Aorta (tissue), 5 donors: ENCODE data around the gene METTL8. TPM values are rescaled to one million over a fixed set of nuclear protein-coding genes. Genes with fewer than 3 reads are reported as not detected.

ENCODE experiments used
- ATAC-seq: fragments of 200-7000 bp; cut with Tn5 transposase; one replicate; pipeline ENCODE4 v1.9.1; 2022; ENCODE audit warnings: moderate library complexity; ENCODE audit not compliant: low FRiP score
- DNase-seq, 2 donors: peaks; one replicate each; pipeline ENCODE4 v3.0.0-alpha.2; 2020
- H3K27ac ChIP-seq, 2 donors: one replicate each; pipeline ENCODE4 v1.5.1; 2013; ENCODE audit warnings: low read length in 2 of 2, mild to moderate bottlenecking in 2 of 2, moderate library complexity in 2 of 2, control low read depth in 1 of 2, inconsistent platforms in 1 of 2, low read depth in 1 of 2
- H3K27me3 ChIP-seq, 2 donors: one replicate each; pipeline ENCODE4 v1.6.1; 2013; ENCODE audit warnings: control low read depth in 1 of 2, low read length in 1 of 2, mild to moderate bottlenecking in 1 of 2, moderate library complexity in 1 of 2; ENCODE audit not compliant: insufficient read depth in 2 of 2, control insufficient read depth in 1 of 2
- H3K36me3 ChIP-seq, 2 donors: one replicate each; pipeline ENCODE4 v1.6.1; 2013; ENCODE audit warnings: control low read depth in 1 of 2, low read length in 1 of 2, mild to moderate bottlenecking in 1 of 2; ENCODE audit not compliant: insufficient read depth in 2 of 2, control insufficient read depth in 1 of 2
- H3K4me1 ChIP-seq, 2 donors: one replicate each; pipeline ENCODE4 v1.6.1; 2013; ENCODE audit warnings: low read length in 2 of 2, control low read depth in 1 of 2, mild to moderate bottlenecking in 1 of 2, moderate library complexity in 1 of 2; ENCODE audit not compliant: insufficient read depth in 2 of 2, control insufficient read depth in 1 of 2
- H3K4me3 ChIP-seq, 2 donors: one replicate each; pipeline ENCODE4 v1.5.1; 2013; ENCODE audit warnings: low read length in 2 of 2, control low read depth in 1 of 2, mild to moderate bottlenecking in 1 of 2
- H3K9me3 ChIP-seq: one replicate; pipeline ENCODE4 v1.6.1; 2013; ENCODE audit warnings: mild to moderate bottlenecking, low read length; ENCODE audit not compliant: control insufficient read depth
- WGBS, 2 donors: extraction: QIAGEN DNeasy Blood & Tissue Kit; methylation state at CpG; one replicate each; pipeline ENCODE4 v1.1.7; 2013; 5-methylcytosine and 5-hydroxymethylcytosine counted together
- intact Hi-C, 2 donors: fragments of 100-400 bp; cut with DNase I; formaldehyde crosslinking; loops; one replicate each; pipeline versions ENCODE4 v1.14.2 to v1.15.0; 2022
- polyA plus RNA-seq, 2 donors: library from polyadenylated mRNA; stranded (reverse); fragments of 200-250 nt; gene quantifications; one replicate each; pipeline ENCODE4 v1.2.3, GENCODE V29; 2013
- total RNA-seq, 2 donors: library from RNA; stranded (reverse); fragmentation: NEBNext Ultra II Directional; extraction: Animal tissue kit (Norgen Biotek cat#: 25700); gene quantifications; one replicate each; pipeline ENCODE4 v1.2.1, GENCODE V29; 2021
- donor health status: healthy with polysubstance abuse.
- donor health status: Bipolar disorder and iron deficiency.
- donor health status: DM: no; HTN: no; CAD: no.
- donor health status: DM: no; HTN: no; CAD: no.
- donor health status: DM: yes; HTN: yes; CAD: no.

Gene METTL8
- total and polyA plus RNA-seq, 4 donors: 7.7 to 26.2 (median 13.3) TPM

GRCh38 chr2:171334171-171334570 is 99.6 kb downstream of the METTL8 start:
- Histone ChIP-seq H3K9me3 (no peaks in the 10 kb centered on the region), H3K27ac (no peak overlapping the region), H3K4me3 (no peak overlapping the region), H3K4me1 (no peaks in the 10 kb centered on the region), H3K27me3 (no peaks in the 10 kb centered on the region), H3K36me3 (no peaks in the 10 kb centered on the region)
- ATAC-seq (no peak), DNase-seq (no peak)
- intact Hi-C loops: no loop called here
- 88 to 91% methylated on average over 2 of the region's 2 CpGs for WGBS, 2 donors

GRCh38 chr2:171330155-171330956 is 103.4 kb downstream of the METTL8 start:
- 88 to 89% methylated on average over 5 of the region's 5 CpGs for WGBS, 2 donors
- H3K27ac ChIP-seq: no peak overlapping the region
- intact Hi-C loops: no loop called here

GRCh38 chr2:171327043-171327496 is 106.7 kb downstream of the METTL8 start:
- H3K4me3 ChIP-seq: no peak overlapping the region
- no peak overlapping the region for H3K27ac ChIP-seq
- ATAC-seq (no peak), DNase-seq (no peak)
- WGBS, 2 donors: 79 to 81% methylated on average over 4 of the region's 4 CpGs
- no peaks in the 10 kb centered on the region for H3K4me1 ChIP-seq
- H3K36me3 ChIP-seq: no peaks in the 10 kb centered on the region
- no peaks in the 10 kb centered on the region for H3K27me3 ChIP-seq
- H3K9me3 ChIP-seq: no peaks in the 10 kb centered on the region
- intact Hi-C loops: no loop called here

More at GRCh38 chr2:171330155-171330956, 103.4 kb downstream of the METTL8 start:
- no peak for DNase-seq
- no peak overlapping the region for H3K4me3 ChIP-seq
- no peaks in the 10 kb centered on the region for H3K4me1 ChIP-seq
- no peaks in the 10 kb centered on the region for H3K36me3 ChIP-seq
- no peaks in the 10 kb centered on the region for H3K27me3 ChIP-seq
- no peaks in the 10 kb centered on the region for H3K9me3 ChIP-seq
- no peak for ATAC-seq

GRCh38 chr2:171325886-171326585 is 107.8 kb downstream of the METTL8 start:
- intact Hi-C loops: no loop called here
- WGBS, 2 donors: 83 to 85% methylated on average over 4 of the region's 4 CpGs
- ATAC-seq (no peak), DNase-seq (no peak)
- no peaks in the 10 kb centered on the region for H3K36me3 ChIP-seq
- H3K27ac ChIP-seq: no peak overlapping the region
- H3K9me3 ChIP-seq: no peaks in the 10 kb centered on the region
- no peaks in the 10 kb centered on the region for H3K4me1 ChIP-seq
- H3K27me3 ChIP-seq: no peaks in the 10 kb centered on the region
- H3K4me3 ChIP-seq: no peak overlapping the region

- WGBS, 2 donors: 91 to 92% methylated on average over 5 of the region's 5 CpGs
- no peak overlapping the region for H3K4me3 ChIP-seq
- H3K4me1 ChIP-seq: peaks cover under 1 to 3% of the 10 kb centered on the region in 2 donors
- no peak for ATAC-seq
- no peaks in the 10 kb centered on the region for H3K36me3 ChIP-seq
- H3K27ac ChIP-seq: no peak overlapping the region
- intact Hi-C loops: no loop called here
- DNase-seq: no peak
- no peaks in the 10 kb centered on the region for H3K27me3 ChIP-seq
- no peaks in the 10 kb centered on the region for H3K9me3 ChIP-seq
Measured at GRCh38 chr2:171323971-171324528, 109.7 kb downstream of the METTL8 start.

GRCh38 chr2:171322928-171323327 is 110.9 kb downstream of the METTL8 start:
- 97 to 98% methylated on average over 4 of the region's 4 CpGs for WGBS, 2 donors
- H3K27me3 ChIP-seq: no peaks in the 10 kb centered on the region
- H3K36me3 ChIP-seq: no peaks in the 10 kb centered on the region
- peaks cover 3 to 6% of the 10 kb centered on the region in 2 donors for H3K4me1 ChIP-seq
- ATAC-seq: no peak
- H3K9me3 ChIP-seq: no peaks in the 10 kb centered on the region
- intact Hi-C loops: no loop called here
- DNase-seq: no peak
- H3K27ac ChIP-seq: no peak overlapping the region
- H3K4me3 ChIP-seq: no peak overlapping the region

- no peaks in the 10 kb centered on the region for H3K9me3 ChIP-seq
- DNase-seq (no peak), ATAC-seq (no peak)
- no peak overlapping the region for H3K4me3 ChIP-seq
- no peaks in the 10 kb centered on the region for H3K27me3 ChIP-seq
- no peak overlapping the region for H3K27ac ChIP-seq
- H3K4me1 ChIP-seq: peaks cover 3 to 6% of the 10 kb centered on the region in 2 donors
- intact Hi-C loops: no loop called here
- H3K36me3 ChIP-seq: no peaks in the 10 kb centered on the region
Measured at GRCh38 chr2:171320731-171321130, 113.1 kb downstream of the METTL8 start.

- peaks cover 3 to 6% of the 10 kb centered on the region in 2 donors for H3K4me1 ChIP-seq
- no peak for DNase-seq
- intact Hi-C loops: no loop called here
- H3K27me3 ChIP-seq: no peaks in the 10 kb centered on the region
- H3K9me3 ChIP-seq: no peaks in the 10 kb centered on the region
- no peak overlapping the region for H3K4me3 ChIP-seq
- no peak overlapping the region for H3K27ac ChIP-seq
- ATAC-seq: no peak
- 56 to 61% methylated on average over 5 of the region's 5 CpGs for WGBS, 2 donors
- no peaks in the 10 kb centered on the region for H3K36me3 ChIP-seq
Measured at GRCh38 chr2:171320208-171320621, 113.6 kb downstream of the METTL8 start.
